GM18870 (cell line): Measurements from ENCODE around the gene CACNB1.
"Not testable (repeated sequence)": the region's sequence is repeated elsewhere in the genome, so short reads cannot be mapped to it uniquely, and the experiment has no call there.

Source experiments
- ATAC-seq: cut with Tn5 transposase; IDR thresholded peaks from one replicate; pipeline ENCODE4 v1.9.1; 2021; ENCODE audit warnings: moderate library complexity; ENCODE audit not compliant: unreplicated experiment

Gene CACNB1

DNA sequence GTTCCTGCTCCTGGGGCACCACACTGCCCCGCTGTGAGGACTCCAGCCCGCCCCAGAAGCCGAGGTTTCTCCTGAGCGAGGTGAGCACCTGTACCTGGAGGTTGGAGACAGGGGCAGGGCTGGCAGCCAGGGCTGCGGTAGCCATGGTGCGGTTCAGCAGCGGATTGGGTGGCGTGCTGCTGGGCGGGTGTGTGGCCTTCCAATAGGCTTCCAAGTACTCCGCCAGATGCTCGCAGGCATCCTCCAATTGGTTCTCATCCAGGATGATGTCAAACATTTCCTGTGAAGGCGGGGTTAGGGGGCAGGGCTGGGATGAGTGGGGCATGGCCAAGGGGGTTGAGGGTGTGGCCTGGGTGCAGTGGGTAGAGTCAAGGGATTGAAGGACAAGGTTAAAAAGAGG is 20.2 kb downstream of the CACNB1 start:
- no peak for ATAC-seq

DNA sequence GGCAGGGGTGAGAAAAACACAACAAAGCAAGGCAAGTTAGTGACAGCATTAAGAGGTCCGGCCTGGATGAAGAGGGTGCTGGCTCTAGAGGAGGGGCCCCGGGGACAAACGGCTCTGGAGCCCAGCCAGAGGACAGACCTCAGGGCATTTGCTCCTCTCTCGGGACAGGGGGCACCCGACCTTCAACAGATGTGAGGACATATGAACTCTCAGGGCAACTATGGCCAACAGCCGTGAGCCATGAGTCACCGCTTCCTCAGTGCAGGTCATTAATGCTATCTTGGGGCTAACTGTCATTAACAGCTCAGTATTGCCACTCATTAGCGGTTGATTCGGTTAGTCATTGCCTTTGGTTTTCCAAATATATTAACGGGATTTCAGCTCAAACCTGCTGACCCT is 21.8 kb downstream of the CACNB1 start:
- no peak for ATAC-seq

DNA sequence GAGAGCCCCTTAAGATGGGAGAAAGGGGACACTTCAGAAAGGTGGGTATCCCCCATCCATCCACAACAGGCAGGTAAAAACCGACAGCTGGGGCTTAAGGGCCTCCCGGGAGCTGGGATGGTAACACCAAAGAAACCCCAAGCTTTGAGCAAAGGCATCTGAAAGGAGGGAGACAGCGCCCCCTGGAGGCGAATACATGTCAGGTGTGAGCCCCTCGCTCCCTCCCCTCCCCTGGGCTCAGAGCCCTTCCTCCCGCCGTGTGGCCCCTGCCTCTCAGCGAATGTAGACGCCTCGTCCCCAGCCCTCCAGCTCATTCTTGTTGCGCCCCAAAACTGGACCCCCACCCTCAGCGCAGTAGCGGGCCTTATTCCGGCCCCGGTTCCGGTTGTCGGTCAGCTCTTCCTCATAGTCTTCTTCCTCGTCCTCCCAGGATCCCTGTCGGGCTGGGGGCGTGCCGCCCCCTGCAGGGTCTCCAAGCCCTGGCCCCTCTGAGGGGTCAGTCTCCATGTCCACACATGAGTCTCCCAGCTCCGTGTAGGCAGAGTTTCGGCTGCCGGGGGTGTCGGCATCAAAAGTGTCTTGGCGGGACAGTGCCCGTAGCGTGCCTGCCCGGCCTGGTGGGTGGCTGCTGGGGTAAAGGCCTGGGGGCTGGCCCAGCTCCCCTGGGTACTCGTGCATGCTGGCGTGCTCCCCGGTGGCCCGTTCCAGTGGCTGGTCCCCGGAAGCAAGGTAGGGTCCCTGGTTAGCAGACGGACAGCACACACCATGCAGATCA is 22.4 kb downstream of the CACNB1 start:
- no peak for ATAC-seq

DNA sequence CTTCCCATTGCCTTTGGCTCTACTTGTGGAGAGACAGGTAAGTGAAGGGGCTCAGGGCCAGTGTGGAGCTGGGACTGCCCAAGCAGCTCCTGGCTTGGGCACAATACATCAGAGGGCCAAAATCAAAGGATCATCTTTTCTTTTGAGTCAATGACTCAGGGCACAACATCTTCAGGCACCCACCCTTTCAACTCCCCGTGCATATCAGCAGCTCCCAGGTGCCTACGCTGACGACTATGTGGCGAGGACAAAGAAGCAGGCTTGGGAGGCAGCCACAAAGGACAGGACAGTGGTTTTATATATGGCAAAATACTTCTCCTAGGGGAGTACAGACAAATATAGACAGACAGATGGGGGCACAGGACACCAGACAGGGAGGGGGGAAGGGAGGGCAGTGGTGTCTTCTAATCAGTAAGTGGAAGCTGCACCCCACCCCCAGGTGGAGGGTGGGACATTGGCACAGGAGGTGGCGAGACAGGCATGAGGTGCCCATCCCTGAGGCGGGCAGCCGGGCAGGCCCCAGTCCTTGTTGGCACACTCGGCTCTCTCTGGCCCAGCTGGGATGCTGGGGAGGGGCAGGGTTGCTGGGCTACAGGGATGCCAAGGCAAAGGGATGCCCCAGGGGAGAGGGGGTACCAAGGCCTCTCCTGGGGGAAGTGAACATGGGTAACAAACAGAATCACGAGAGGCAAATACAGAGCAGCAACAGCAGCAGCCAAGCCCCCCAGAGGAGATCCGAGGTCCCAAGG is 23.8 kb downstream of the CACNB1 start:
- no peak for ATAC-seq

DNA sequence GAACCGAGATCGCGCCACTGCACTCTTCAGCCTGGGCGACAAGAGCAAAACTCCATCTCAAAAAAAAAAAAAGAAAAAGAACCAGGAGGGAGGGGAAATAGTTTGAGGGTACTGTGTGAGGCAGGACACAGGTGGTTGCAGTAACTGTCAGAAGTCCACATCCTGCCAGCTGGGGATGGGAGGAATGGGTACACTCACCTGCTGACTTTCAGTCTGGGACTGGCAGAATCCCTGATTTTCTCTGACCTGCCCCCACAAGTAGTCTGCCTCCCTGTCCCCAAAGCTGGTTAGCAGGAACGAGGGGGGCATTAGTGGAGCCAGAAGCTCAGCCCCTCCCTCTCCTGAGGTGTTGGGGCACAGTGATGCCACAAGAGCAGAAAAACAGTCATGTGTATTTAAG is 24.4 kb downstream of the CACNB1 start:
- no peak for ATAC-seq

DNA sequence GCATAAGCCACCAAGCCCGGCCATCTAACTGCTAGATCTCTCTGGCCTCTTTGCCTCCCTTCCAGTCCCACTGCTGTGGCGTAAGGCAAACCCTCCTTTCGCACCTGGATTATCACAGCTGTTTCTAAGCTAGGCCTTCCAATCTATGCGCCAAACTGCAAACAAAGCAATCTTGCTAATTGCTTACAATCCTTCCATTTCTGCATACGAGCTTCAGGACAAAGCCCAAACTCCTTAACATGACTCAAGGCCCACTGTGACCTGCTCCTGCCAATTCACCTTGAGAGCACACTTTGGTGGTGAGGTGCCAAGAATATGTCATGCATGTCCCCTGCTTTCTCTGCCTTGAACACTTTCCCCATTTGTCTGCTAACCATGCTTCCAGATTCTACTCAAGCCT is 25.5 kb downstream of the CACNB1 start:
- no peak for ATAC-seq

DNA sequence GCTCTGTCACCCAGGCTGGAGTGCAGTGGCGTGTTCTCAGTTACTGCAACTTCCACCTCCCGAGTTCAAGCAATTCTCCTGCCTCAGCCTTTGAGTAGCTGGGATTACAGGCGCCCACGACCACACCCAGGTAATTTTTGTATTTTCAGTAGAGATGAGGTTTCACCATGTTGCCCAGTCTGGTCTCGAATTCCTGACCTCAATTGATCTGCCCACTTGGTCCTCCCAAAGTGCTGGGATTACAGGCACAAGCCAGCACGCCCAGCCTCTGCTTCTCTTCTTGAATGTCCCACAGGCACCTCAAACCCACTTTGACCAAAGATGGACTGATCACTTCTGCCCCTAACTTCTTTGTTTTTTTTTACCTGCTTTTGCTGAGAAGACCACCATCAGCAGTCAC is 26.9 kb downstream of the CACNB1 start:
- ATAC-seq: no peak

DNA sequence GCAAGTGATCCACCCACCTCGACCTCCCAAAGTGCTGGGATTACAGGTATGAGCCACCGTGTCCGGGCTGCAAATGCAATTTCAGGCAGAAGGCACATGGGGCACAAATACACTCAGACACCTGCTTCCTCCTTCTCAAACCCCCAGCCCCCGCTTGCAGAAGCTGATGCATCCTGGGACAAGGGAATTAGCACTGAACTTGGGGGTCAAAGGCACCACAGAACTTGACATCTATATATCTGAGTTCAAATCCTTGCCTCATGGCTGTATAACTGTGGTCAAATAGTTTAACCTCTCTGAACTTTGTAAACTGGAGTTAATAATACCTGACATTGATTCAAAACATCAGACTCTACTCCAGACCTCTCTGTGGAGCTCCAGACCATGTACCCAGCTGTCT is 27.4 kb downstream of the CACNB1 start:
- ATAC-seq: no peak

DNA sequence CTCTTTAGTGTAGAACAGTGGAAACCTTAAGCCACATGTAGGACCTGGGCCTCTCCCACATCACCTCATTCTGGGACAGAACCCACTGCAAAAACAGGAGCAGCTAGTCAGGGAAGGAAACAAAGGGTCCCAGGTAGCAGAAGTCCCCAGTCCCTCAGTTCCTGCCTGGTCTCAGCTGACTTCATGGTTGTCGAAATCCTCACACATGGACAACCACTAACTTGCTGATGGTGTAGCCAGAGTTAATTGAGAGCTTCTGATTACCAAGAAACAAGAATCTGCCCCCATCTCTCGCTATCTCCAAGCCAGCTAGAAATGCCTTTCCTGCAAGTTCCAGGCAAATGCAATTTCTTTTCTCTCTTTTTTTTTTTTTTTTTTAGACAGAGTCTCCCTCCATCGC is 28.0 kb downstream of the CACNB1 start:
- no peak for ATAC-seq

DNA sequence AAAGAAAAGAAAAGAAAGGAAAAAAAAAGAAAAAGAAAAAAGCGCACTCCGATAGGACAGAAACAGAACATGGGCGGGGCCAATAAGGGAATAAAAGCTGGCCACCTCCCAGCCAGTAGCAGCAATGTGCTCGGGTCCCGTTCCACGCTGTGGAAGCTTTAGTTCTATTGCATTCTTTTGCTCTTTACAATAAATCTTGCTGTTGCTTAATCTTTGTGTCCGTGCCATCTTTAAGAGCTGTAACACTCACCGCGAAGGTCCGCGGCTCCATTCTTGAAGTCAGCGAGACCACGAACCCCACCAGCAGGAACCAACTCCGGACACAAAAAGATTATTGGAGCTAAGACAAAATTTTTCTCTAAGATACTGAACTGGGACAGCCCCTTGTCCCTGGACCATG is 28.4 kb downstream of the CACNB1 start:
- ATAC-seq: no peak

DNA sequence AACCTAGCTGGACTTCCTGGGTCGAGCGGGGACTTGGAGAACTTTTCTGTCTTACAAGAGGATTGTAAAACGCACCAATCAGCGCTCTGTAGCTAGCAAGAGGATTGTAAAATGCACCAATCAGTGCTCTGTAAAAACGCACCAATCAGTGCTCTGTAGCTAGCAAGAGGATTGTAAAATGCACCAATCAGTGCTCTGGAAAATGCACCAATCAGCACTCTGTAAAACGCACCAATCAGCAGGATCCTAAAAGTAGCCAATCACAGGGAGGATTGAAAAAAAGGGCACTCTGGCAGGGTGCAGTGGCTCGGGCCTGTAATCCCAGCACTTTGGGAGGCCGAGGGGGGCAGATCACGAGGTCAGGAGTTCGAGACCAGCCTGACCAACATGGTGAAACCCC is 29.0 kb downstream of the CACNB1 start:
- ATAC-seq: not testable (repeated sequence)

DNA sequence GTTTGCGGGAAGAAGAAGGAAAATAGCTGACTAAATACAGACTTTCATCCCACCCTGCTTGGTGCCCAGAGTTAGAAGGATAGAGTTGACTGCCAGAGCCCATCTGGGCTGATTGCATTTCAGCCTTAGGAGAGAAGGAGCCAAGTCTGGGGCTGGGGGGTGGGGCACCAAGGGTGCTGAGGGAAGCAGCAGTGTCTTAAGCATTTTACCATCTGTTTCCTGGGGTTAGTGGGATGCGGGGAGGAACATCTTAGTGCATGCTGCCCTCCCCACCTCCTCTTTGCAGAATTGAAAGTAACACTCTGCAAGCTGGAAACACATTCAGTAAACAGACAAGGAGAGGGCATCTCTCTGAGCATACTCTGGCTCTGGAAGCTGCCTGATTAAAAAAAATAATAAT is 30.0 kb downstream of the CACNB1 start:
- ATAC-seq: no peak

DNA sequence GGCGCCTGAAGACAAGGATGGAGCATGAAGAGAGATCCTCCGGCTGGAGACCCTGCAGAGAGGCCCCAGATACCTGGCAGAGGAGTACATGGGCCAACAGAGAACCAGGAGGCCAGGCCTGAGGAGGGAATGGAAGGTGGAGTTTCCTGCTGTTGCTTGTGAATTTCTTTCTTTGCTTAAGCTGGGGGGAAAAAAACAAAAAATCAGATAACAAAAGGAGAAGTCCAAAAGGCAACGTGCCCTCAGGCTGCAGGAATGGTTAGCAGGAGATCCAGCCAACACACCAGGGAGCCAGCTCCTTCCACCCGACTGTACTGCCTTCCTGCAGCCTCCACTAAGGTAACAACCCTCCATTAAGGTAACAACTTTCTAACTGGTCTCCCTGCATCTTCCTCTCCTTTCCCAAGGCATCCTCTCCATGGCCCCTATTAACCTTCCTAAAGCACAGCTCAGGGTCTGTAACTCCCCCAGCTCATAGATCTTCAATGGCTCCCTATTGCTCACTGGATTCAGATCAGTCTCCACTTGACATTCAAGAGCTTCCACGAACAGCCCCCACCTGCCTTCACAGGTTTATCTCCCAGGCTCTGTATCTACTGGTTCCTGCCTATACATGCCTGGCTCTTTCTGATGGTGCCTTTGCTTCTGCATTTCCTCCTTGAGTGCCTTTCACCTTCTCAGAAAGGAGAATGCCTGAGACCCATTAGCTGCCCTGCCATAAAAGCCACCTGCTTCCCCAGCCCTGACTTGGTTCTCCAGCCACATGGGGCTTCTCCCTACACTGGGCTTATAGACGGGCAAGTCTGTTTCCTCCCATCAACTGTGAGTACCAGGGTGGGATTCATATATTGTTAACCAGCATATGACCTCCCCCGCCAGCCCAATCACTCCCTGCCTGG is 30.8 kb downstream of the CACNB1 start:
- no peak for ATAC-seq

DNA sequence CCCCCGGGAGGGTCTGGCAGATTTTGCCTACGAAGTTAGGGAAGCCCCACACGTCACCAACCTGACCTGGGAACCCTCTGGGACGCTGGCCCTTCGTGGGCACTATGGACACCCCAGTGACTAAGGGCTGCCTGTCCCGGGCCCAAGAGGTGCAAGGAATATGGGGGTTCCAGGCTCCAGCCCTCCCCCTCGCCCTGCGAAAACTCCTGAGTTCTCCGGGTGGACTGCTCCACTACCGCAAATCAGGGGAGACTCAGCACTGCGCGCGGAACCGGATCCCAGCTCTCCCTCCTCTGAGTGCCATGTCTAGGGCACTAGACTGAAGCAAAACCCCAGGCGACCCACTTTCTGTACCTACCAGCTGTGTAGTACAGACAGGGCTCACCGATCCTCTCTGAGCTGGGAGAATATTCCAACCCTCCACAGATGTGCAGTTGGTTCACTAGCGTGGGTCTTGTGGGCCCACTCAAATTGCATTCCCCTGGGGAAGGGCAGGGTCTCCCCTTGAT is 31.6 kb downstream of the CACNB1 start, which contains the start of gene ARL5C:
Gene ARL5C (minus strand): TSS at position 321 of the 509 bp plus-strand sequence. CDS start 401 bp downstream, outside the sequence.
- no peak for ATAC-seq

DNA sequence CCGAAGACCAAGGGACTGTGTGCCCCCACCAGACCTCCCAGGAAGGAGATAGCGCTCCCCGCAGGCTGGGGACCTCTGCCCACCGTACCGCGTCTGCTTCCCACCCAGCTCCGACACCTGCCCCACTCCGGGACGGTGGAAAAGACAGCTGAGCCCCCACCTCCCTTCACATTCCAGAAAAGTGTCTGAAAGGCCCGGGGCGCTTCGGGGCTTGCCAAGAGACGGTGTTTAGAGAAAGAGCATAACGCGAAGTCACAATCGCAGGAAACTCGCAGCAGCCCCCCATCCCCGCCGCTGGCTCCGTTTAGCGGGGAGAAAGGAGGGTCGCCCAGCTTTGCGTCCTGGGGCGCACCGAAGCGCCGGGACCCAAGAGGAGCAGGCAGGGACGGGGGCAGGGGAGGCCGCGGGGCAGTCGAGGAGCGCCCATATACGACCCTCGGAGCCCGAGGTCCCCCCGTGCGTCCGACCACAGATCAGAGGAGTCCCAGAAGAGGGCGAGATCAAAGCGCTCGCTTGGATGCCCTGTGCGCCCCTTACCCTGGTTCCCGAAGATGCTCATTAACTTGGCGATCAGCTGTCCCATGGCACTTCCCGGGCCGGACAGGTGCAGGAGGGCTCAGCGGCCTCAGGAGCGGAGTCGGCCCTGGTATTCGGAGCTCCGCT is 32.2 kb downstream of the CACNB1 start:
- no peak for ATAC-seq

DNA sequence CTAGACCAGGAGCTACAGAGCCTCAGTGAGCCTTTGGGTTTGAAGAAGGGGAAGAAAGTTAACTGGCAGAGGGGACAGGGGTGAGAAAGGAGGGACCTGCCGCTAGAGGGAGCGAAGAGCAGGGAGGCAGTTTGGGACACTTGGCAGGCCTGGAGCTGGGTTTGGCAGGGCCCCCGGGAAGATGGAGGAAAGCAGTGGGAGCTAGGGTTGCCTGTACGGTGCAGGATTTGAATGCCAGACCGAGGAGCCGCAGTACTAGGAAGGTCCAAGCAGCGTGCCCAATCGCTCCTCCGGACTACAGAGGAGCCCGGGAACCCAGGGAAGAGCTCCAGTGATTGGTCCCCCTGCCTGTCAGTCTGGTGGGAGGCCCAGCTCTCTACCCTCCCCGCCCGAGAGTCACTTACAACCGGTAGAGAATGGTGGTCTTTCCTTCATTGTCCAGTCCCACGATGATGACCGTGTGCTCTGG is 32.8 kb downstream of the CACNB1 start:
- no peak for ATAC-seq

DNA sequence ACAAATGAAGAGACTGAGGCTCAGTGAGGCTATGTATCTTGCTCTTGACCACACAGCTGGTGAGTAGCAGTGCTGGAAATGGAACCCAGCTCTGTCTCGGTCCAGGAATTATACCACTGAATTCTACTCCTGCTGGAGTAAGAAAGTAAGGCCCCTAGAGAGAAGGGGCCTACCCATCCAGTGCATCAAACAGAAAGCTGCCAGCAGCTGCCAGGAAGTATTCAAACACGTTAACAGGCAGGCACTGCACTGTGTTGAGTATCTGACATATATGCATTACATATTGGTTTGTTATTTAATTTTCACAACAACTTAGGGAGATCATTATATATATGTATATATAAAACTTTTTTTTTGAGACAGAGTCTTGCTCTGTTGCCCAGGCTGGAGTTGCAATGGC is 35.5 kb downstream of the CACNB1 start:
- ATAC-seq: no peak

DNA sequence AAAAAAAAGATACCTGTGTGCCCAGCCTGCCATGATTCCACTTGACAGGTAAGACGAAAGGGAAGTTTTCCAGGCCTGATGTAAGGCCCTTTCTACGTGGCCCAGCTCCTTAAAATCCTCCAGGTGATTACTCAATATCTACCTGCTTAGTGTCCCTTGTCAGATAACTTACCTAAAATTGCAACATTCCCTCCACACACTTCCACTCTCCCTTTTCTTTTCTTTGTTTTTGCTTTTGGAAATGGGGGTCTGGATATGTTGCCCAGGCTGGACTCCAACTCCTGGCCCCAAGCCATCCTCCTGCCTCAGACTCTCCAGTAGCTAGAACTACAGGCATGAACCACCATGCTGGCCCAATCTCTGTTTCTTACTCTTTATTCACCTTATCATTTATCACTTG is 38.8 kb downstream of the CACNB1 start:
- no peak for ATAC-seq

DNA sequence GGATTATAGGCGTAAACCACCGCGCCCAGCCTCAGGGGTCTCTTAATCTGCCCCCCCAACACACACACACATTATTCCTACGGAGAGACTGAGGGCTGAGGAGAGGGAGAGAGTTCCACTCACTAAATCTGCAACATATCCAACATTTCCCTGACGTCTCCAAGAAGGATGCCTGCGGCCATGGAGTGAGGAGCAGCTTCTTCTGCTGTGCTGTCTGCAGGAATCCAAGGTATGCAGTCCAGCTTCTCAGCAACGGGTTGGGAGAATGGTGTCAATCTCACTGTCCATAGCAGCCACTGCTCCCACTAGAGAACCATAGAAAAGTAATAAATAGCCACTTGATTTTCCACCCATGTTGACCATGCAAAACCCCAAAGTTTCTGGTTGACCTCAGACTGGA is 41.0 kb downstream of the CACNB1 start:
- ATAC-seq: no peak

DNA sequence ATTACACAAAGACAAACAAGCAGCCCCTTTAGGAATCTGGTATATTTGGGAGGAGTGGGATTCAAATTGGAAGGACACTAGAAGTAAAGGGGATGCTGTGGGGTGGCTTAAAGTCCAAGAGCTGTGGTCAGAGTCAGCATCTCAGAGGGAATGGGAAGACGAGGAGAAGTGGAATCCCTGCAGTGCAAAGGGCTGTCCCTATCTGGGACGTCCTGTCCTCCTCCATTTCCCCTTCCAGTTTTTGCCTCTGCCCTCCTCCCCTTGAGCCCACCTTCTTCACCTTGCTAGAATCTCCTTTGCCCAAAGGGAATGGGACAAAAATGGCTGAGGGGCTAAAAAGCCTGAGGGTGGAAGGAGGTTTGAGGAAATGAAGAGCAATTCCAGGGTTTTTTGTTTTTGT is 41.8 kb downstream of the CACNB1 start:
- ATAC-seq: no peak
